GM19455 (cell line): ENCODE data around the gene STRIT1.
A peak's percentile ranks its signal among the peaks of the same experiment; 100 is the strongest.

ENCODE experiments used
- ATAC-seq: cut with Tn5 transposase; IDR thresholded peaks from one replicate; pipeline ENCODE4 v1.9.1; 2021; ENCODE audit not compliant: unreplicated experiment

STRIT1 gene

GRCh38 chr3:155293516-155293915 lies at the start of gene STRIT1:
TSS of gene STRIT1 (minus strand) at chr3:155293683.
- no peak for ATAC-seq

GRCh38 chr3:155342344-155342743 lies 48.9 kb upstream of the STRIT1 start:
- ATAC-seq: no peak

GRCh38 chr3:155339052-155339451 lies 45.6 kb upstream of the STRIT1 start:
- no peak for ATAC-seq

- no peak for ATAC-seq
Observed at GRCh38 chr3:155335724-155336354, 42.4 kb upstream of the STRIT1 start.

- peak; percentile 82 for ATAC-seq
Observed at GRCh38 chr3:155334914-155335723, 41.6 kb upstream of the STRIT1 start.

GRCh38 chr3:155334215-155334913 lies 40.9 kb upstream of the STRIT1 start:
- no peak for ATAC-seq

- ATAC-seq: no peak
Observed at GRCh38 chr3:155332716-155333115, 39.2 kb upstream of the STRIT1 start.

- no peak for ATAC-seq
Observed at GRCh38 chr3:155331078-155331477, 37.6 kb upstream of the STRIT1 start.

- ATAC-seq: no peak
Observed at GRCh38 chr3:155330370-155330769, 36.9 kb upstream of the STRIT1 start.

- no peak for ATAC-seq
Observed at GRCh38 chr3:155329513-155330048, 36.1 kb upstream of the STRIT1 start.

GRCh38 chr3:155327871-155328270 lies 34.4 kb upstream of the STRIT1 start:
- ATAC-seq: no peak

GRCh38 chr3:155327430-155327829 lies 33.9 kb upstream of the STRIT1 start:
- no peak for ATAC-seq

- ATAC-seq: no peak
Observed at GRCh38 chr3:155326901-155327300, 33.4 kb upstream of the STRIT1 start.

- ATAC-seq: no peak
Observed at GRCh38 chr3:155326244-155326643, 32.8 kb upstream of the STRIT1 start.

- no peak for ATAC-seq
Observed at GRCh38 chr3:155325263-155325835, 31.9 kb upstream of the STRIT1 start.

GRCh38 chr3:155323063-155323666 lies 29.7 kb upstream of the STRIT1 start:
- peak; percentile 83 for ATAC-seq

GRCh38 chr3:155321418-155321817 lies 27.9 kb upstream of the STRIT1 start:
- no peak for ATAC-seq

- ATAC-seq: no peak
Observed at GRCh38 chr3:155320934-155321333, 27.5 kb upstream of the STRIT1 start.

- no peak for ATAC-seq
Observed at GRCh38 chr3:155318740-155319139, 25.3 kb upstream of the STRIT1 start.

- ATAC-seq: no peak
Observed at GRCh38 chr3:155317211-155317610, 23.7 kb upstream of the STRIT1 start.

GRCh38 chr3:155316426-155316825 lies 22.9 kb upstream of the STRIT1 start:
- ATAC-seq: no peak
